ENCODE measurements around the gene TK1. TPM values are rescaled to one million over a fixed set of nuclear protein-coding genes. Genes with fewer than 3 reads are reported as not detected.

The TK1 gene
- total and polyA plus RNA-seq, 2 donors (not counting 1 experiment from before 2014, with no cell fraction given): 2.2 to 3.8 TPM

DNA sequence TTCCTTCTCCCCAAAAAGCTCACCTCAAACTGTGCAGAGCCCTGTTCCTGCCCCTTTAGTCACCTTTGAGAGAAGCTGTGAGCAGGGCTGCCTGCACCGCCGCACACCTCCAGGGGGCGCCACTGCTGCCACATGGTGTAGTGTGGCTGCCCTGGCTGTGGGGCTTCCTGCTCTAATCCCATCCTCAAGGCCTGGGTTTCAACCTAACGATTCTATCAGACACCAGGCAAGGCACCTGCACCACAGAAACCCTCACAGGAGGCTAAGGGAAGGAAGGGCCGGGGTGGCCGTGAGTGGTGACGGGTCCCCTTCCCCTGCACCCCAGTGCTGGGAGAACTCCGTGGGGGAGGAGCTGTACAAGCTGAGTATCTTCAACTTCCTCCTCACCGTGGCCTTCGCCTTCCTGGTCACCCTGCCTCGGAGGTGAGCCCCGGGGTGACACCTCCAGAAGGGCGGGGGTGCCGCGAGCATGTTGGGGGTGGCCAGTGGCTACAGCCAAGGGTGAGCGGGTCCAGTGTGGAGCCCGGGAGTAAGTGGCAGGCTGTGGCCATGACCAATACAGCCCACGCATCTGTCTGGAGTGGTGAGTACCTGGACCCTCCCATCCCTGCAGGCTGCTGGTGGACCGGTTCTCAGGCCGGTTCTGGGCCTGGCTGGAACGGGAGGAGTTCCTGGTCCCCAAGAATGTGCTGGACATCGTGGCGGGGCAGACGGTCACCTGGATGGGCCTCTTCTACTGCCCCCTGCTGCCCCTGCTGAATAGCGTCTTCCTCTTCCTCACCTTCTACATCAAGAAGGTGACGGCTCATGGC lies 49.3 kb downstream of the TK1 start:
- Histone ChIP-seq H3K9ac (ENCODE audit: low read length) (peak overlapping the region; percentile 42), H3K4me1 (ENCODE audit: control insufficient read depth in 2 of 2, insufficient read depth in 2 of 2, low read length in 2 of 2) (peaks cover 74 to 95% of the 10 kb centered on the region in 2 donors), H3K27me3 (replicated peaks in 1 of 4; ENCODE audit: control extremely low read depth in 1 of 4, control insufficient read depth in 3 of 4, insufficient read depth in 4 of 4, low read length in 3 of 4) (no peaks in the 10 kb centered on the region), H4K20me1 (ENCODE audit: control insufficient read depth, insufficient read depth, low read length, poor library complexity, severe bottlenecking) (peaks cover 54% of the 10 kb centered on the region), H3K4me3 (ENCODE audit: control extremely low read depth in 1 of 5, extremely low read depth in 1 of 5, insufficient read depth in 1 of 5, low read depth in 2 of 5, low read length in 4 of 5) (peak overlapping the region in 1 of 5 experiments; percentile 7), H2AFZ (ENCODE audit: insufficient read depth, low read depth, low read length, poor library complexity, severe bottlenecking) (no peak overlapping the region), H3K27ac (ENCODE audit: low read length in 2 of 2) (peak overlapping the region; percentile 48 to 62), H3K9me3 (ENCODE audit: control extremely low read depth in 1 of 3, control insufficient read depth in 2 of 3, insufficient read depth in 1 of 3, low read length in 2 of 3) (peaks cover 0 to 10% (median 0%) of the 10 kb centered on the region in 3 donors), H3K36me3 (replicated peaks in 1 of 2; ENCODE audit: control extremely low read depth in 1 of 2, control insufficient read depth in 1 of 2, extremely low read depth in 1 of 2, insufficient read depth in 2 of 2, low read length in 1 of 2) (peaks cover 0 to 76% of the 10 kb centered on the region in 2 experiments), H3K79me2 (ENCODE audit: control insufficient read depth, insufficient read depth, low read length) (peaks cover 43% of the 10 kb centered on the region), H3K4me2 (replicated peaks; ENCODE audit: low read depth, low read length, poor library complexity, severe bottlenecking) (peak overlapping the region; percentile 57)
- DNase-seq (peak; percentile 72), ATAC-seq (ENCODE audit: low read depth) (peak; percentile 4)
- peak overlapping the region; percentile 87 for H3K27ac Mint-ChIP-seq
- 56% methylated on average over 15 of the region's 26 CpGs for WGBS (ENCODE audit: insufficient coverage)
- intact Hi-C loops (cut with micrococcal nuclease): loop anchor here (10.0 kb wide), 1 partner anchor 1697 kb away; the partner anchor contains the start of gene CBX4
- CTCF ChIA-PET: interaction anchor here (0.7 to 14.1 kb wide), 13 partner anchors 10 to 112 kb away, joined by 3 to 357 read pairs (median 17); partner anchors contain the start of genes C17orf99, SYNGR2, TK1 and TMC6
- H3K9me3 Mint-ChIP-seq (ENCODE audit: insufficient read depth): no peaks in the 10 kb centered on the region
- peak overlapping the region; percentile 54 for H3K4me3 Mint-ChIP-seq
- POLR2A ChIA-PET: interaction anchor here (0.5 to 22.6 kb wide), 9 partner anchors 9 to 1696 kb away, joined by 3 to 432 read pairs (median 4); partner anchors contain the start of genes SYNGR2, TK1, TMC6 and TMC8
- no peaks in the 10 kb centered on the region for H3K27me3 Mint-ChIP-seq
- peaks cover 82% of the 10 kb centered on the region for H3K4me1 Mint-ChIP-seq
- TF ChIP-seq EZH2 (IDR thresholded peaks at IDR 0.05; ENCODE audit: borderline replicate concordance, insufficient read depth, low read depth, low read length, poor library complexity, severe bottlenecking) (no peak), CTCF (IDR thresholded peaks at IDR 0.05) (peak; percentile 47)
